OCI-LY7 (cell line): Measurements from ENCODE around the gene TXNDC12. TPM values are rescaled to one million over a fixed set of nuclear protein-coding genes. Genes with fewer than 3 reads are reported as not detected.
A peak's percentile ranks its signal among the peaks of the same experiment; 100 is the strongest.

ENCODE experiments used
- BruUV-seq: library from RNA; stranded (reverse); fragments of 400-500 nt; replicated peaks from 2 replicates; lab custom pipeline; 2021; lab: Mats Ljungman, UMichigan
- CTCF ChIA-PET: fragments of 300-600 bp; sonication (Branson Sonifier 250); formaldehyde crosslinking; loops from one replicate; lab custom pipeline; 2022; ENCODE audit warnings: antibody characterized with exemption; ENCODE audit not compliant: unreplicated experiment; lab: Charles Lee
- POLR2A ChIA-PET: fragments of 300-600 bp; sonication (Branson Sonifier 250); formaldehyde crosslinking; loops from one replicate; lab custom pipeline; 2022; ENCODE audit warnings: antibody characterized with exemption; lab: Charles Lee
- DNase-seq: peaks from one replicate; pipeline ENCODE4 v3.0.0-alpha.2; 2015; ENCODE audit warnings: low spot score
- H2AFZ ChIP-seq: fragments of 200-600 bp; sonication (generic), shearing (Covaris generic); 2 replicates; pipeline ENCODE4 v1.6.1; 2014; ENCODE audit warnings: mild to moderate bottlenecking, antibody characterized with exemption, low read length, moderate library complexity
- H3K27ac ChIP-seq: fragments of 200-600 bp; sonication (generic); 2 replicates; pipeline ENCODE4 v1.5.1; 2014; ENCODE audit warnings: mixed run types, low read depth, mild to moderate bottlenecking, moderate library complexity, low read length, inconsistent platforms; ENCODE audit not compliant: poor library complexity, severe bottlenecking
- H3K36me3 ChIP-seq: fragments of 200-600 bp; sonication (generic); 2 replicates; pipeline ENCODE4 v1.6.1; 2014; ENCODE audit warnings: mild to moderate bottlenecking, antibody characterized with exemption, low read length, moderate library complexity, mixed read lengths; ENCODE audit not compliant: insufficient read depth
- H3K4me1 ChIP-seq: fragments of 200-600 bp; sonication (generic); 2 replicates; pipeline ENCODE4 v1.5.1; 2014; ENCODE audit warnings: mild to moderate bottlenecking, low read length; ENCODE audit not compliant: insufficient read depth, poor library complexity, severe bottlenecking
- H3K4me2 ChIP-seq: fragments of 200-600 bp; sonication (generic); 2 replicates; pipeline ENCODE4 v1.6.1; 2014; ENCODE audit warnings: mild to moderate bottlenecking, low read length
- H3K4me3 ChIP-seq: fragments of 200-600 bp; sonication (generic); 2 replicates; pipeline ENCODE4 v1.5.1; 2014; ENCODE audit warnings: mild to moderate bottlenecking, low read depth, low read length; ENCODE audit not compliant: poor library complexity, severe bottlenecking
- H3K79me2 ChIP-seq: fragments of 200-600 bp; sonication (generic); 2 replicates; pipeline ENCODE4 v1.6.1; 2016; ENCODE audit warnings: low read depth, mild to moderate bottlenecking, low read length, moderate library complexity, mixed read lengths; ENCODE audit not compliant: insufficient read depth
- H3K9me2 ChIP-seq: fragments of 200-600 bp; sonication (generic); 2 replicates; pipeline ENCODE4 v1.6.1; 2016; ENCODE audit warnings: mild to moderate bottlenecking, low read length, mixed read lengths; ENCODE audit not compliant: insufficient read depth
- H3K9me3 ChIP-seq: fragments of 200-600 bp; sonication (generic); 2 replicates; pipeline ENCODE4 v1.6.1; 2014; ENCODE audit warnings: mild to moderate bottlenecking, mixed run types, low read length, mixed read lengths
- H4K20me1 ChIP-seq: fragments of 200-600 bp; sonication (generic); 2 replicates; pipeline ENCODE4 v1.6.1; 2014; ENCODE audit warnings: mild to moderate bottlenecking, antibody characterized with exemption, low read length, moderate library complexity, mixed read lengths; ENCODE audit not compliant: insufficient read depth
- CTCF ChIP-seq: fragments of 200-600 bp; sonication (generic); conservative IDR thresholded peaks from 2 replicates; pipeline ENCODE4 v1.5.1; 2014; ENCODE audit warnings: mild to moderate bottlenecking, antibody characterized with exemption, low read length, moderate library complexity, mixed read lengths
- EZH2phosphoT487 ChIP-seq: fragments of 200-600 bp; sonication (generic); IDR thresholded peaks from 2 replicates; pipeline ENCODE4 v1.6.1; 2018; ENCODE audit warnings: low read depth, borderline replicate concordance, mild to moderate bottlenecking, mixed run types, antibody characterized with exemption, low read length, moderate library complexity, mixed read lengths
- intact Hi-C: fragments of 100-400 bp; cut with micrococcal nuclease; formaldehyde crosslinking; loops from one replicate; pipeline ENCODE4 v1.10.0; 2022; ENCODE audit not compliant: unreplicated experiment
- total RNA-seq, 2 experiments: library from RNA; depleted of rRNA in 1 of 2; stranded (reverse); fragments of >200 nt in 1 of 2; shearing (Covaris generic) in 1 of 2; gene quantifications; 2 replicates each; pipeline ENCODE4 v1.2.3, GENCODE V29; 2014 to 2022

The TXNDC12 gene
- total RNA-seq, 2 experiments from 2014 or later = 26.6 to 40.5 TPM

- peaks cover 38% of the 10 kb centered on the region for H3K4me1 ChIP-seq
- H3K36me3 ChIP-seq = peaks cover 45% of the 10 kb centered on the region
- H3K4me3 ChIP-seq = peak overlapping the region; percentile 96
- H3K27ac ChIP-seq = peak overlapping the region; percentile 80
- TF ChIP-seq CTCF = no peak
- no peak for TF ChIP-seq EZH2phosphoT487
- H3K79me2 ChIP-seq = peaks cover 70% of the 10 kb centered on the region
- POLR2A ChIA-PET = interaction anchor here (0.6 kb wide), 2 partner anchors 10 to 330 kb away, joined by 3 to 4 read pairs; no protein-coding TSS in a partner anchor
- no peak for DNase-seq
- CTCF ChIA-PET = no interaction called here
- H3K9me3 ChIP-seq = no peaks in the 10 kb centered on the region
- no peaks in the 10 kb centered on the region for H3K9me2 ChIP-seq
- peak overlapping the region; percentile 97 for H3K4me2 ChIP-seq
- BruUV-seq = TSS peak; percentile 79
- peaks cover 31% of the 10 kb centered on the region; the same call in 1 of the 2 replicates for H4K20me1 ChIP-seq
- H2AFZ ChIP-seq = no peak overlapping the region
- intact Hi-C loops = loop anchor here (2.0 to 10.0 kb wide), 3 partner anchors 346 to 1778 kb away; partner anchors contain the start of genes LRP8 and NDC1
These were observed 2.3 kb upstream of the TXNDC12 start for GRCh38 chr1:52057255-52057654.

- intact Hi-C loops = loop anchor here (1.0 to 10.0 kb wide), 5 partner anchors 24 to 1778 kb away; partner anchors contain the start of genes KTI12, LRP8 and NDC1
- H2AFZ ChIP-seq = peak overlapping the region; percentile 90; the same call in 1 of the 2 replicates
- H3K27ac ChIP-seq = peak overlapping the region; percentile 80
- ChIA-PET CTCF (no interaction called here), POLR2A (interaction anchor here (0.6 kb wide), 1 partner anchor 10 kb away, joined by 3 read pairs; no protein-coding TSS in a partner anchor)
- H3K9me2 ChIP-seq = no peaks in the 10 kb centered on the region
- H3K79me2 ChIP-seq = peaks cover 70% of the 10 kb centered on the region
- peak overlapping the region; percentile 96 for H3K4me3 ChIP-seq
- TF ChIP-seq CTCF (no peak), EZH2phosphoT487 (no peak)
- H3K9me3 ChIP-seq = no peaks in the 10 kb centered on the region
- no peak for DNase-seq
- BruUV-seq = no TSS peak
- H4K20me1 ChIP-seq = peaks cover 31% of the 10 kb centered on the region; the same call in 1 of the 2 replicates
- H3K36me3 ChIP-seq = peaks cover 48% of the 10 kb centered on the region
- peaks cover 38% of the 10 kb centered on the region for H3K4me1 ChIP-seq
- H3K4me2 ChIP-seq = peak overlapping the region; percentile 97
These were observed 1.9 kb upstream of the TXNDC12 start for GRCh38 chr1:52056937-52057231.
